Measurements from ENCODE around the gene IST1.

GRCh38 chr16:71956486-71956885, 61.2 kb downstream of the IST1 start:
- TF ChIP-seq BACH2 (CRISPR knock-in tag; IDR thresholded peaks at IDR 0.05; ENCODE audit: borderline replicate concordance) (no peak), TSHZ2 (CRISPR knock-in tag; IDR thresholded peaks at IDR 0.05) (no peak), ARNTL (CRISPR knock-in tag; IDR thresholded peaks at IDR 0.05; ENCODE audit: borderline replicate concordance, low read depth) (no peak), ISL1 (CRISPR knock-in tag; IDR thresholded peaks at IDR 0.05) (no peak), PATZ1 (CRISPR knock-in tag; IDR thresholded peaks at IDR 0.05; ENCODE audit: borderline replicate concordance) (no peak), RARB (CRISPR knock-in tag; IDR thresholded peaks at IDR 0.05) (no peak), TOX (CRISPR knock-in tag; IDR thresholded peaks at IDR 0.05; ENCODE audit: borderline replicate concordance) (no peak), PPARA (CRISPR knock-in tag; IDR thresholded peaks at IDR 0.05; ENCODE audit: borderline replicate concordance) (no peak), CSRNP3 (CRISPR knock-in tag; IDR thresholded peaks at IDR 0.05) (no peak), ZFP3 (CRISPR knock-in tag; IDR thresholded peaks at IDR 0.05) (no peak), OSR1 (CRISPR knock-in tag; IDR thresholded peaks at IDR 0.05) (no peak), SNAI2 (CRISPR knock-in tag; IDR thresholded peaks at IDR 0.05) (no peak)
